ENCODE results near the gene CD47. TPM values are rescaled to one million over a fixed set of nuclear protein-coding genes. Genes with fewer than 3 reads are reported as not detected.

Gene CD47
- total and polyA plus RNA-seq, 2 of the 4 experiments (the other 2 are of a cell fraction), result 45.9 to 52.0 TPM

- DNase-seq (peak; percentile 51), ATAC-seq (ENCODE audit: low read depth) (no peak; the same call in 1 of the 2 replicates)
- Histone ChIP-seq H4K5ac (ENCODE audit: low read depth, low read length) (no peak overlapping the region), H3K56ac (ENCODE audit: extremely low read depth, insufficient read depth, low read length) (no peak overlapping the region), H2AK9ac (replicated peaks; ENCODE audit: low read depth, low read length, poor library complexity) (no peak overlapping the region), H3K4me3 (ENCODE audit: insufficient read depth, low read depth, low read length) (no peak overlapping the region), H3K4ac (ENCODE audit: low read depth, low read length) (no peak overlapping the region), H4K8ac (ENCODE audit: low read depth in 2 of 2, low read length in 2 of 2) (peak overlapping the region in 1 of 2 experiments; percentile 31; a peak in 1 of 4 replicates), H2BK15ac (ENCODE audit: low read depth, low read length) (no peak overlapping the region), H2BK5ac (ENCODE audit: low read depth, low read length, poor library complexity, severe bottlenecking) (no peak overlapping the region), H2BK20ac (ENCODE audit: low read depth, low read length) (no peak overlapping the region), H3K23ac (ENCODE audit: low read depth, low read length) (no peak overlapping the region), H3K9ac (ENCODE audit: low read depth, low read length) (no peak overlapping the region), H3K18ac (ENCODE audit: low read depth, low read length) (no peak overlapping the region), H3K9me1 (ENCODE audit: insufficient read depth, low read length) (peaks cover 7% of the 10 kb centered on the region; the same call in 1 of the 2 replicates), H2BK120ac (ENCODE audit: low read depth, low read length) (no peak overlapping the region), H3K9me3 (ENCODE audit: control insufficient read depth, insufficient read depth, low read length) (no peaks in the 10 kb centered on the region), H3K36me3 (ENCODE audit: control insufficient read depth, insufficient read depth, low read length) (no peaks in the 10 kb centered on the region), H3K27me3 (ENCODE audit: control insufficient read depth, insufficient read depth, low read length) (no peaks in the 10 kb centered on the region), H3K79me1 (ENCODE audit: low read depth in 1 of 2, low read length in 2 of 2) (no peaks in the 10 kb centered on the region), H2AK5ac (ENCODE audit: low read depth, low read length) (peak overlapping the region; percentile 7; the same call in 1 of the 2 replicates), H3K14ac (replicated peaks; ENCODE audit: low read depth, low read length) (no peak overlapping the region), H2AFZ (replicated peaks; ENCODE audit: low read length, poor library complexity) (no peak overlapping the region), H3K4me2 (ENCODE audit: low read depth, low read length) (no peak overlapping the region), H3K27ac (ENCODE audit: insufficient read depth, low read length) (no peak overlapping the region), H4K20me1 (ENCODE audit: insufficient read depth, low read length) (no peaks in the 10 kb centered on the region), H3K4me1 (ENCODE audit: control insufficient read depth, insufficient read depth, low read length) (peaks cover 4% of the 10 kb centered on the region), H4K91ac (ENCODE audit: insufficient read depth, low read depth, low read length) (no peak overlapping the region; the same call in 1 of the 2 replicates)
- CTCF ChIA-PET, result no interaction called here
- dilution Hi-C loops (cut with HindIII; ENCODE audit: low sequenced_read_pairs, unreplicated experiment) (no loop called here), in situ Hi-C loops (cut with MboI; ENCODE audit: low sequenced_read_pairs) (no loop called here), intact Hi-C loops (cut with micrococcal nuclease) (no loop called here)
- WGBS, 2 experiments (ENCODE audit: extremely low coverage in 2 of 2, insufficient read length in 1 of 2), result 50% methylated on average over 2 of the region's 6 CpGs; no CpG with 5 or more reads in 1 of the 2 experiments
- BruUV-seq (replicated peaks), result no TSS peak
- no peak for TF ChIP-seq FOS (IDR thresholded peaks at IDR 0.05; ENCODE audit: low read depth, low read length)
- no peak for TF ChIP-seq RCOR1 (IDR thresholded peaks at IDR 0.05; ENCODE audit: insufficient replicate concordance, low read length)
- TF ChIP-seq, protein P1, sequence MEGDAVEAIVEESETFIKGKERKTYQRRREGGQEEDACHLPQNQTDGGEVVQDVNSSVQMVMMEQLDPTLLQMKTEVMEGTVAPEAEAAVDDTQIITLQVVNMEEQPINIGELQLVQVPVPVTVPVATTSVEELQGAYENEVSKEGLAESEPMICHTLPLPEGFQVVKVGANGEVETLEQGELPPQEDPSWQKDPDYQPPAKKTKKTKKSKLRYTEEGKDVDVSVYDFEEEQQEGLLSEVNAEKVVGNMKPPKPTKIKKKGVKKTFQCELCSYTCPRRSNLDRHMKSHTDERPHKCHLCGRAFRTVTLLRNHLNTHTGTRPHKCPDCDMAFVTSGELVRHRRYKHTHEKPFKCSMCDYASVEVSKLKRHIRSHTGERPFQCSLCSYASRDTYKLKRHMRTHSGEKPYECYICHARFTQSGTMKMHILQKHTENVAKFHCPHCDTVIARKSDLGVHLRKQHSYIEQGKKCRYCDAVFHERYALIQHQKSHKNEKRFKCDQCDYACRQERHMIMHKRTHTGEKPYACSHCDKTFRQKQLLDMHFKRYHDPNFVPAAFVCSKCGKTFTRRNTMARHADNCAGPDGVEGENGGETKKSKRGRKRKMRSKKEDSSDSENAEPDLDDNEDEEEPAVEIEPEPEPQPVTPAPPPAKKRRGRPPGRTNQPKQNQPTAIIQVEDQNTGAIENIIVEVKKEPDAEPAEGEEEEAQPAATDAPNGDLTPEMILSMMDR (conservative IDR thresholded peaks at IDR 0.05; ENCODE audit: low read depth, low read length), result no peak
- no peak for TF ChIP-seq CHD1 (IDR thresholded peaks at IDR 0.05; ENCODE audit: low read depth, low read length)
- no peak for TF ChIP-seq MXI1 (IDR thresholded peaks at IDR 0.05; ENCODE audit: borderline replicate concordance, low read depth, low read length)
- TF ChIP-seq ELK1 (IDR thresholded peaks at IDR 0.05; ENCODE audit: borderline replicate concordance, low read depth, low read length), result no peak
- TF ChIP-seq NFE2L2 (IDR thresholded peaks at IDR 0.05; ENCODE audit: low read depth, low read length), result no peak
- no peak for TF ChIP-seq BHLHE40 (IDR thresholded peaks at IDR 0.05; ENCODE audit: low read depth, low read length)
- no peak for TF ChIP-seq SMC3 (IDR thresholded peaks at IDR 0.05; ENCODE audit: low read depth, low read length)
- TF ChIP-seq POLR2A (IDR thresholded peaks at IDR 0.05; ENCODE audit: low read depth, low read length), result no peak
- no peak for TF ChIP-seq MAZ (IDR thresholded peaks at IDR 0.05; ENCODE audit: borderline replicate concordance, low read depth, low read length)
- POLR2A ChIA-PET (ENCODE audit: unreplicated experiment), result no interaction called here
These were observed 27.4 kb upstream of the CD47 start for GRCh38 chr3:108118038-108118768.

All from IMR-90 (cell line).